GM21717 (cell line): ENCODE results near the gene PLD5.
A peak's percentile ranks its signal among the peaks of the same experiment; 100 is the strongest.
"Not testable (repeated sequence)": the region's sequence is repeated elsewhere in the genome, so short reads cannot be mapped to it uniquely, and the experiment has no call there.

ENCODE experiments used
- ATAC-seq: cut with Tn5 transposase; IDR thresholded peaks from one replicate; pipeline ENCODE4 v1.9.1; 2021; ENCODE audit warnings: mild to moderate bottlenecking, moderate library complexity; ENCODE audit not compliant: unreplicated experiment

The PLD5 gene

GRCh38 chr1:242214455-242214854 is 310.0 kb downstream of the PLD5 start:
- not testable (repeated sequence) for ATAC-seq

DNA sequence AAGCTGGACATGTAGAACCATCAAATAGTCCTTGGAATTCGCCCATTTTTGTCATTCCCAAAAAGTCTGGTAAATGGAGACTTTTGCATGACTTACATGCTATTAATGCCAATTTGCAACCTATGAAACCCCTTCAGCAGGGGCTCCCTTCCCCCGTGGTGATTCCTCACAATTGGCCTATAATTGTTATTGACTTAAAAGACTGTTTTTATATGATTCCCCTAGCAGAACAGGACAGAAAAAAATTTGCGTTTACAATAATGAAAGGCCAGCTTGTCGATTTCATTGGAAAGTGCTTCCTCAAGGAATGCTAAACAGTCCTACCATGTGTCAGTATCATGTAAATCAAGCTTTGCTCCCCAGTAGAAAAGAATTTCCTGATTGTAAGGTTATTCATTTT is 311.5 kb downstream of the PLD5 start:
- ATAC-seq, result not testable (repeated sequence)

GRCh38 chr1:242212401-242212800 is 312.1 kb downstream of the PLD5 start:
- ATAC-seq, result no peak

DNA sequence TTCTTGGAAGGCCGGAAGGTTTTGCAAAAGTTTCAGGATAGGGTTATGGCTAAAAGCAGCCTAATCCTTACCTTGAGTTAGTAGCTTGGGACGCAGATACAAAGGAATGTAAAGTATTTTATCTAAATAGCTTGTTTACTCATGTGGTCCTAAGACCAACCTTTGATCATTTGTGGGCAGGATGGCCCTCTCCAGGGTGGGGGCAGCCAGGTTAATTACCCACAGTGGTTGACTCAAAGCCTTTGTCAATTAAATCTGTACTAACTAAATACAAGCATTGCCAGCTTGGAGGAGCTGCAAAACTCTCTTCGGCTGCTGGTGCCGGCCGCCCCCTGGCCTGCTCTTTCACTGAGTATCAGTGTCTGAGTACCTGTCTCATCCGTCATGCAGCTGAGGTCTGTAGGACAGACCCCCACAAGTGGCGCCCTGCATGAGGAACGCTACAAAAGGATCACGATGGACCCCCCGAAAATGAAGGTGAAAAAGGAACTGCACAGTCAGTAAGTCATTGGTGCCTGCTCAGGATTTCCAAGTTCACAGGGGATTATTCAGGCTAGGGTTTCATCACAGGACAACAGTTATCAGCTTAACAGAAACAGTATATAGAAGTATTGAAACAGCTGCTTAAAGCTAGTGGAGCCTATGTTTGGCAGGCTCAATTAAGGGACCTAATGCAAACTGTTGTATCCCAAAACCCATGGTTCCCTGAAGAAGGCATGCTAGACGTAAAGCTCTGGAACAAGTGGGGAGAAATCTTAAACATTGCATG is 313.1 kb downstream of the PLD5 start:
- ATAC-seq, result no peak

DNA sequence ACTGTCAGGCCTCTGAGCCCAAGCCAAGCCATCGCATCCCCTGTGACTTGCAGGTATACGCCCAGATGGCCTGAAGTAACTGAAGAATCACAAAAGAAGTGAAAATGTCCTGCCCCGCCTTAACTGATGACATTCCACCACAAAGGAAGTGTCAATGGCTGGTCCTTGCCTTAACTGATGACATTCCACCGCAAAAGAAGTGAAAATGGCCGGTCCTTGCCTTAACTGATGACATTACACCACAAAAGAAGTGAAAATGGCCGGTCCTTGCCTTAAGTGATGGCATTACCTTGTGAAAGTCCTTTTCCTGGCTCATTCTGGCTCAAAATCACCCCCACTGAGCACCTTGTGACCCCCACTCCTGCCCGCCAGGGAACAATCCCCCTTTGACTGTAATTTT is 314.2 kb downstream of the PLD5 start:
- ATAC-seq, result not testable (repeated sequence)

DNA sequence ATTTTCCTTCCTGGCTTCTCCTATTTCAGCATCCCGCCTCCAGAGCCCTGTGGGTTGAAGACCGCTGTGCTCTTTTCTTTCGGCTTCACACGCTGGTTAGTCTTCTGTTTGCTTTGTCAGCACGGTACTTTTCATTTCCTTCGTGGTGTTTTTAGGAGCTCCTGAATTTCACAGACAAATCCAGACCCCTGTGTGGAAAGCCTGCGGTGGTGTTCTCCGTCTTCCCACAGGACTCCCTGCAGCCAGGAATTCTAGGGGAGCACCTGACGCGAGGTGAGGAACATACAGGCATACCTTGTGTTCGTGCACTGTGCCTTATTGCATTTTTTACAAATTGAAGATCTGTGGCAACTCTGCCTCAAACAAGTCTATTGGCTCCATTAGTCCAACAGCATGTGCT is 315.4 kb downstream of the PLD5 start:
- no peak for ATAC-seq

- no peak for ATAC-seq
Measured at GRCh38 chr1:242208021-242208420, 316.5 kb downstream of the PLD5 start.

DNA sequence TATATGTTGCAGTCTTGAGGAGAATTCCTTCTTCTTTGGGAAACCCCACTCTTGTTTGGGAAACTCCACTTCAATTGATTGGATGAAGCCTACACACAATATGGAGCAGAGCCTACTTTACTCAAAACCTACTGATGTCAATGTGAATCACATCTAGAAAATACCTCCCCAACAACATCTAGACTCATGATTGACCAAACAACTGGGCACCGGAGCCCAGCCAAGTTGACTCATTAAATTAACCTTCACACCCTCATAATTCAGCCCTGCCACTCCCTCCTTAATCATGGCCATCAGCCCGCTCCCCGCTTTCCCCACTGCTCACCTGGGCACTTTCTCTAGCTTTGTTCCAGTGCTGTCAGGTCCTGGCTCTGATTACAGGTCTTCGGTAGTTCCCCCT is 317.5 kb downstream of the PLD5 start:
- no peak for ATAC-seq

- ATAC-seq, result no peak
Measured at GRCh38 chr1:242205622-242206489, 318.6 kb downstream of the PLD5 start.

DNA sequence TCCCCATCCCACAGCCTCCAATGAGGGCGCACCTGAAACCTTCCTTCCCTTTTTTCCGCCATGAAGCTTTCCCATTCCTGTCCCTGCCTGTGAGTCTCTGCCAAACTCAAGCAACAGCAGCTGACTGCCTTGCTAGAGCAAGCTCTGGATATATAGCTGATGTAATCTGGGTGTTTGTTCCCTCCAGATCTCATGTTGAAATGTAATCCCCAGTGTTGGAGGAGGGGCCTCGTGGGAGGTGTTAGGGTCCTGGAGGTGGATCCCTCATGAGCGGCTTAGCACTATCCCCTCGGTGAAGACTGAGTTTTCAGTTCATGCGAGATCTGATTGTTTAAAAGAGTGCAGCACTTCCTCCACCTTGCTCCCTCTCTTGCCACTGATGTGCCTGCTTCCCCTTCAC is 321.2 kb downstream of the PLD5 start:
- no peak for ATAC-seq

- no peak for ATAC-seq
Measured at GRCh38 chr1:242201090-242201489, 323.4 kb downstream of the PLD5 start.

DNA sequence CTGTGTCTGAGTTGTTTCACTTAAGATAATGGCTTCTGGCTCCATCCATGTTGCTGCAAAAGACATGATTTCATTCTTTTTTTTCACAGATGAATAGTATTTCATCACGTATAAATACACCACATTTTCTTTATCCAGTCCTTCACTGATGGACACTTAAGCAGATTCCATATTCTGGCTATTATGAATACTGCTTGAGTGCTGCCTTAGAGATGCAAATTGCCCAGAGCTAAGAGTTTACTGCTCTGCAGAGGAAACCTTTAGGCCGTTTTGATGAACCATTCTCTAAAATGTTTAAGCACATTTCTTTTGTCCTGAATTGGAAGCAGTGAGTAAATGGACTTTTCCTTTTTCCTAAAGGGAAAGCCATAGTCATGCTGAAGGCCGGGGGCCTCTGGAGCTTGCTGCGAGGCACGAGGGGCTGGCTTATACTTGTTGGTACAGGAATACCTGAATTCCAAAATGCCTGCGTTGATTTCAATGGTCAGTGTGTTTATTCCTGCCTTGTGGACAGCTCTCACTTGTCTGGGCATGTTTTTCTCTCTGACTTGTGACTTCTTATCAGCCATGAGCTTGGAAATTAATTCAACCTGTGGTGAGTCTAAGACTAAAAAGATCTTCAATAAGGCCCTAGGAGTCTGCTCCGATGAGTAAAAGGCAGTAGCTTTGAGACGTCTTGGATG is 324.6 kb downstream of the PLD5 start:
- ATAC-seq, result no peak

- ATAC-seq, result no peak
Measured at GRCh38 chr1:242197907-242198820, 326.3 kb downstream of the PLD5 start.

DNA sequence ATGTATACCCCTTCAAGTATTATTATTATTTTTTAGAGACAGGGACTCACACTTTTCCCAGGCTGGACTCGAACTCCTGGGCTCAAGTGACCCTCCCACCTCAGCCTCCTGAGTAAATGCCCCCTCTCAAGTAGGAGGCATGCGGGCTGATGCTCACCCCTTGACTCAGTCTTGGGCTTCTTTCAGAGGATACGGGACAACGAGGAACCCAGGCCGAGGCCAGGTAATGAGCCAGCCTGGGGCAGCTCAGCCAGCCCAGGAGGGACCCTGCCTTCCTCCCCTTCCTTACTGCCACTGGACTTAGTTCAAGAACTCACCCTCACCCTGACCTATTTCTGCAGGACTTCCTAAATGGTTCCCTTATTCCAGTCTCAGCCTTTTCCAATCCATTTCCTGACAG is 327.6 kb downstream of the PLD5 start:
- no peak for ATAC-seq

- ATAC-seq, result no peak
Measured at GRCh38 chr1:242196101-242196500, 328.4 kb downstream of the PLD5 start.

DNA sequence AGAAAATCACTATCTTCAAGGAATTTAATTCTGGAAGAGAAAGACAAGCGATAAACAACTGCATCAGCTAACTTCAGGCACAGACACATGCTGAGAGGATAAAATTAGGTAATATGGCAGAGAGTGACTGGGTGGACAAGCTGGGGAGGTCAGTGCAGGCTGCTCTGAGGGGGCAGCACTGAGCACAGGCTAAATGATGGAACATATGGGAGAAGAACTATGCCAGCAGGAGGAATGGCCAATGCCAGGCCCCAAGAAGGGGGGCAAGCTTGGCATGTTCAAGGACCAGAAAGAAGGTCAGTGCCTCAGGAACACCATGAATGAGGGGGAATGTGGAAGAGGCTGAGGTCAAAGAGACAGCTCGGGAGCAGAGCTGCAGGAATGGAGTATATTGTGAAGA is 334.9 kb downstream of the PLD5 start:
- no peak for ATAC-seq

- ATAC-seq, result peak; percentile 79
Measured at GRCh38 chr1:242187816-242188215, 336.7 kb downstream of the PLD5 start.

- ATAC-seq, result no peak
Measured at GRCh38 chr1:242187171-242187570, 337.3 kb downstream of the PLD5 start.

DNA sequence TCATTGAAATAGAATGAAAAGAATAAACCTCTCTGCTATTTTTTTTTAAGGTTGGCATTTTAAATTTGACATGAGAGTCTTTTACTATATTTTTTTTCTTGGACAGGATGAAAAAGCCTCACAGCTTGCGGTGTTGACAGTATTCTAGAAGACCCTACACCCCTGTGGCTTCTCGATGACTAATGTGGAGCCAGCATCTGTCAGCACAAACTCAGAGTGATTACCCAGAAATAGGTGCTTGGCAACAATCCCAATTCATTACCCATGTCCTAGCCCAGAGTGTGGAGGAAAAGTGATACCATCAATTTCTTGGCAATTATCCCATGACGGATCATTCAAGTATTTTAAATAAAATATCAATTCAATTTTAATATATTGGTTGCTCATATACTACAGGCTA is 338.8 kb downstream of the PLD5 start:
- ATAC-seq, result no peak

GRCh38 chr1:242184955-242185354 is 339.5 kb downstream of the PLD5 start:
- no peak for ATAC-seq

- peak; percentile 89 for ATAC-seq
Measured at GRCh38 chr1:242179767-242180166, 344.7 kb downstream of the PLD5 start.
